MM.1S (cell line): ENCODE measurements around the gene SIX1.

Experiments used
- DNase-seq: peaks from one replicate; pipeline ENCODE4 v3.0.0-alpha.2; 2015
- H2AFZ ChIP-seq: fragments of 300-600 bp; sonication (generic); 2 replicates; pipeline ENCODE4 v1.6.0; 2016; ENCODE audit warnings: antibody characterized with exemption, low read length
- H3F3A ChIP-seq: fragments of 300-600 bp; sonication (generic); 2 replicates; pipeline ENCODE4 v1.6.1; 2016; ENCODE audit warnings: mild to moderate bottlenecking, antibody characterized with exemption, low read length, moderate library complexity, mixed read lengths; ENCODE audit not compliant: insufficient read depth
- H3K27ac ChIP-seq: fragments of 300-600 bp; sonication (generic); 2 replicates; pipeline ENCODE4 v1.5.1; 2016; ENCODE audit warnings: mild to moderate bottlenecking, low read length
- H3K27me3 ChIP-seq: fragments of 300-600 bp; sonication (generic); replicated peaks from 2 replicates; pipeline ENCODE4 v1.6.0; 2016; ENCODE audit warnings: low read length; ENCODE audit not compliant: insufficient read depth
- H3K36me3 ChIP-seq: fragments of 300-600 bp; sonication (generic); replicated peaks from 2 replicates; pipeline ENCODE4 v1.6.1; 2016; ENCODE audit warnings: mild to moderate bottlenecking, low read length, mixed read lengths; ENCODE audit not compliant: insufficient read depth
- H3K4me1 ChIP-seq: fragments of 300-600 bp; sonication (generic); 2 replicates; pipeline ENCODE4 v1.6.1; 2016; ENCODE audit warnings: low read length, mixed read lengths
- H3K4me2 ChIP-seq: fragments of 300-600 bp; sonication (generic); 2 replicates; pipeline ENCODE4 v1.6.0; 2016; ENCODE audit warnings: low read depth, low read length
- H3K4me3 ChIP-seq: fragments of 300-600 bp; sonication (generic); 2 replicates; pipeline ENCODE4 v1.5.1; 2016; ENCODE audit warnings: low read length, mixed read lengths
- H3K79me2 ChIP-seq: fragments of 300-600 bp; sonication (generic); 2 replicates; pipeline ENCODE4 v1.6.1; 2016; ENCODE audit warnings: mixed run types, low read length, mixed read lengths
- H3K9ac ChIP-seq: fragments of 300-600 bp; sonication (generic); 2 replicates; pipeline ENCODE4 v1.6.1; 2016; ENCODE audit warnings: low read length, mixed read lengths
- H3K9me2 ChIP-seq: fragments of 300-600 bp; sonication (generic); replicated peaks from 2 replicates; pipeline ENCODE4 v1.6.1; 2016; ENCODE audit warnings: mild to moderate bottlenecking, low read length, mixed read lengths; ENCODE audit not compliant: insufficient read depth
- H3K9me3 ChIP-seq: fragments of 300-600 bp; sonication (generic); replicated peaks from 2 replicates; pipeline ENCODE4 v1.6.1; 2016; ENCODE audit warnings: mild to moderate bottlenecking, low read length, mixed read lengths; ENCODE audit not compliant: insufficient read depth
- H4K20me1 ChIP-seq: fragments of 300-600 bp; sonication (generic); 2 replicates; pipeline ENCODE4 v1.6.1; 2016; ENCODE audit warnings: mild to moderate bottlenecking, low read length, moderate library complexity, mixed read lengths; ENCODE audit not compliant: insufficient read depth
- CTCF ChIP-seq: fragments of 300-600 bp; sonication (generic); IDR thresholded peaks from 2 replicates; pipeline ENCODE4 v1.5.1; 2016; ENCODE audit warnings: antibody characterized with exemption, low read length, mixed read lengths
- EZH2 ChIP-seq: fragments of 300-600 bp; sonication (generic); optimal IDR thresholded peaks from 2 replicates; pipeline ENCODE3; 2017; ENCODE audit warnings: low read depth, mild to moderate bottlenecking, antibody characterized with exemption, low read length, mixed read lengths
- EZH2phosphoT487 ChIP-seq: fragments of 300-600 bp; sonication (generic); IDR thresholded peaks from 2 replicates; pipeline ENCODE4 v1.6.1; 2018; ENCODE audit warnings: antibody characterized with exemption, low read length

Gene SIX1

GRCh38 chr14:60662982-60663381, 13.7 kb upstream of the SIX1 start:
- no peak for TF ChIP-seq CTCF
- TF ChIP-seq EZH2 = no peak
- TF ChIP-seq EZH2phosphoT487 = no peak
- H3K4me1 ChIP-seq = no peaks in the 10 kb centered on the region
- no peak for DNase-seq
- no peaks in the 10 kb centered on the region for H3K79me2 ChIP-seq
- H3K36me3 ChIP-seq = no peaks in the 10 kb centered on the region
- H3K9me2 ChIP-seq = no peaks in the 10 kb centered on the region
- no peak overlapping the region for H3K9ac ChIP-seq
- no peaks in the 10 kb centered on the region for H3F3A ChIP-seq
- no peak overlapping the region for H3K27ac ChIP-seq
- no peaks in the 10 kb centered on the region for H3K9me3 ChIP-seq
- H3K27me3 ChIP-seq = no peaks in the 10 kb centered on the region
- no peaks in the 10 kb centered on the region for H4K20me1 ChIP-seq
- H3K4me3 ChIP-seq = no peak overlapping the region
- H2AFZ ChIP-seq = no peak overlapping the region
- no peak overlapping the region for H3K4me2 ChIP-seq

- no peaks in the 10 kb centered on the region for H3K9me3 ChIP-seq
- H3K4me3 ChIP-seq = no peak overlapping the region
- H4K20me1 ChIP-seq = no peaks in the 10 kb centered on the region
- TF ChIP-seq EZH2phosphoT487 (no peak), EZH2 (no peak), CTCF (no peak)
- no peaks in the 10 kb centered on the region for H3K4me1 ChIP-seq
- no peaks in the 10 kb centered on the region for H3K36me3 ChIP-seq
- no peak overlapping the region for H3K4me2 ChIP-seq
- DNase-seq = no peak
- H3K9ac ChIP-seq = no peak overlapping the region
- H3K27me3 ChIP-seq = no peaks in the 10 kb centered on the region
- H3K79me2 ChIP-seq = no peaks in the 10 kb centered on the region
- H2AFZ ChIP-seq = no peak overlapping the region
- H3K9me2 ChIP-seq = no peaks in the 10 kb centered on the region
- no peak overlapping the region for H3K27ac ChIP-seq
- no peaks in the 10 kb centered on the region for H3F3A ChIP-seq
Measured at GRCh38 chr14:60661721-60662120, 12.4 kb upstream of the SIX1 start.

- H3F3A ChIP-seq = no peaks in the 10 kb centered on the region
- H3K4me3 ChIP-seq = no peak overlapping the region
- H3K9me3 ChIP-seq = no peaks in the 10 kb centered on the region
- no peak overlapping the region for H3K9ac ChIP-seq
- no peaks in the 10 kb centered on the region for H4K20me1 ChIP-seq
- no peaks in the 10 kb centered on the region for H3K36me3 ChIP-seq
- H2AFZ ChIP-seq = no peak overlapping the region
- H3K27me3 ChIP-seq = no peaks in the 10 kb centered on the region
- no peak for DNase-seq
- no peaks in the 10 kb centered on the region for H3K9me2 ChIP-seq
- no peak overlapping the region for H3K4me2 ChIP-seq
- TF ChIP-seq CTCF (no peak), EZH2phosphoT487 (no peak), EZH2 (no peak)
- H3K79me2 ChIP-seq = no peaks in the 10 kb centered on the region
- H3K27ac ChIP-seq = no peak overlapping the region
- no peaks in the 10 kb centered on the region for H3K4me1 ChIP-seq
Measured at GRCh38 chr14:60658909-60659585, 9.8 kb upstream of the SIX1 start.
